HT-29 (cell line): ENCODE results near the gene RNF180. TPM values are rescaled to one million over a fixed set of nuclear protein-coding genes. Genes with fewer than 3 reads are reported as not detected.
"Not testable (repeated sequence)": the region's sequence is repeated elsewhere in the genome, so short reads cannot be mapped to it uniquely, and the experiment has no call there.

Source experiments
- DNase-seq: peaks from one replicate; pipeline ENCODE4 v3.0.0-alpha.2; 2015; ENCODE audit warnings: low spot score
- total RNA-seq: library from RNA; depleted of rRNA; stranded (reverse); fragments of >200 nt; shearing (Covaris generic); gene quantifications from 2 replicates; pipeline ENCODE4 v1.2.3, GENCODE V29; 2014; rRNA removed

The RNF180 gene
- total RNA-seq, 1 experiment from 2014 or later, result not detected

GRCh38 chr5:64384765-64385164, 219.1 kb downstream of the RNF180 start:
- peak; percentile 77 for DNase-seq

GRCh38 chr5:64397552-64397951, 231.9 kb downstream of the RNF180 start:
- DNase-seq, result no peak

- not testable (repeated sequence) for DNase-seq
Measured at GRCh38 chr5:64398735-64399134, 233.1 kb downstream of the RNF180 start.

GRCh38 chr5:64407103-64407825, 241.6 kb downstream of the RNF180 start:
- peak; percentile 84 for DNase-seq

- no peak for DNase-seq
Measured at GRCh38 chr5:64417390-64417789, 251.7 kb downstream of the RNF180 start.

GRCh38 chr5:64418013-64418412, 252.4 kb downstream of the RNF180 start:
- DNase-seq, result no peak

Other genes with a start within 250 kb of the RNF180 start
- gene HTR1A, start 203.4 kb upstream of the RNF180 start, total RNA-seq, result not detected in 2 replicates